Endodermal cell (in vitro differentiated cells): ENCODE measurements around the gene PRXL2C. TPM values are rescaled to one million over a fixed set of nuclear protein-coding genes. Genes with fewer than 3 reads are reported as not detected.

Experiments used
- DNase-seq: peaks from one replicate; pipeline ENCODE4 v3.0.0-alpha.2; 2017
- H3K27ac ChIP-seq: 2 replicates; pipeline ENCODE4 v1.5.1; 2013; ENCODE audit warnings: mild to moderate bottlenecking, low read depth, low read length, moderate library complexity
- H3K27me3 ChIP-seq: 2 replicates; pipeline ENCODE4 v1.6.1; 2013; ENCODE audit warnings: mild to moderate bottlenecking, low read length, moderate library complexity; ENCODE audit not compliant: insufficient read depth, control insufficient read depth, poor library complexity, severe bottlenecking
- H3K36me3 ChIP-seq: 2 replicates; pipeline ENCODE4 v1.7.0; 2013; ENCODE audit warnings: mild to moderate bottlenecking, low read length, moderate library complexity; ENCODE audit not compliant: control insufficient read depth, insufficient read depth
- H3K4me1 ChIP-seq: one replicate; pipeline ENCODE4 v1.7.0; 2013; ENCODE audit warnings: low read length; ENCODE audit not compliant: control insufficient read depth, insufficient read depth
- H3K4me3 ChIP-seq: 2 replicates; pipeline ENCODE4 v1.5.1; 2013; ENCODE audit warnings: mild to moderate bottlenecking, low read length, moderate library complexity
- H3K9ac ChIP-seq: 2 replicates; pipeline ENCODE4 v1.6.1; 2013; ENCODE audit warnings: mild to moderate bottlenecking, low read length, moderate library complexity; ENCODE audit not compliant: poor library complexity, severe bottlenecking; ENCODE audit errors: extremely low read depth
- H3K9me3 ChIP-seq: 2 replicates; pipeline ENCODE4 v1.6.1; 2013; ENCODE audit warnings: mild to moderate bottlenecking, low read length, moderate library complexity; ENCODE audit not compliant: control insufficient read depth
- H3K27ac Mint-ChIP-seq: 2 replicates; pipeline ENCODE4 v1.8.0; 2020; ENCODE audit warnings: mixed read lengths
- H3K27me3 Mint-ChIP-seq: 2 replicates; pipeline ENCODE4 v1.8.0; 2021; ENCODE audit warnings: mild to moderate bottlenecking, mixed read lengths; ENCODE audit not compliant: insufficient read depth
- H3K36me3 Mint-ChIP-seq: 2 replicates; pipeline ENCODE4 v1.8.0; 2020; ENCODE audit warnings: low read depth, mixed read lengths
- H3K4me1 Mint-ChIP-seq: 2 replicates; pipeline ENCODE4 v1.8.0; 2020; ENCODE audit warnings: mixed read lengths
- H3K4me3 Mint-ChIP-seq: 2 replicates; pipeline ENCODE4 v1.8.0; 2020; ENCODE audit warnings: mild to moderate bottlenecking, moderate library complexity, mixed read lengths
- H3K9me3 Mint-ChIP-seq: 2 replicates; pipeline ENCODE4 v1.8.0; 2020; ENCODE audit warnings: mild to moderate bottlenecking, mixed read lengths
- CTCF ChIP-seq: fragments of 200-600 bp; sonication (generic); conservative IDR thresholded peaks from 2 replicates; pipeline ENCODE4 v1.5.0; 2021; ENCODE audit warnings: antibody characterized with exemption, mild to moderate bottlenecking
- WGBS, 2 experiments: methylation state at CpG; one replicate each; pipeline versions ENCODE4 v1.1.5 to v1.1.7; 2013; ENCODE audit warnings: missing lambda C conversion rate in 2 of 2, mixed read lengths in 1 of 2; ENCODE audit not compliant: insufficient coverage in 1 of 2, insufficient read length in 1 of 2; 5-methylcytosine and 5-hydroxymethylcytosine counted together
- total RNA-seq, 2 donors: library from RNA; stranded (reverse); fragmentation: NEBNext Ultra II Directional in 1 of 2; extraction: Animal tissue kit (Norgen Biotek cat#: 25700) in 1 of 2; gene quantifications; 2 replicates in 1 of 2; 3 replicates in 1 of 2; pipeline ENCODE4 v1.2.1, GENCODE V29; 2021

PRXL2C gene
- total RNA-seq, 2 donors from 2014 or later: 2.5 to 4.9 TPM

- Mint-ChIP-seq H3K27ac (peak overlapping the region; percentile 92), H3K27me3 (peaks cover 4% of the 10 kb centered on the region), H3K4me1 (peaks cover 31% of the 10 kb centered on the region), H3K9me3 (no peaks in the 10 kb centered on the region), H3K36me3 (no peaks in the 10 kb centered on the region), H3K4me3 (peak overlapping the region; percentile 63)
- no peaks in the 10 kb centered on the region for H3K27me3 ChIP-seq
- no peak overlapping the region for H3K27ac ChIP-seq
- H3K9ac ChIP-seq: peak overlapping the region; percentile 45
- TF ChIP-seq CTCF: no peak
- peak overlapping the region; percentile 81 for H3K4me3 ChIP-seq
- WGBS, 2 experiments: 20 to 36% methylated on average over 9 to 11 of the region's 11 CpGs
- H3K36me3 ChIP-seq: no peaks in the 10 kb centered on the region
- DNase-seq: no peak
- H3K4me1 ChIP-seq: peaks cover 8% of the 10 kb centered on the region
- H3K9me3 ChIP-seq: no peaks in the 10 kb centered on the region
Observed at GRCh38 chr9:96620181-96620514, 35.0 kb downstream of the PRXL2C start.

GRCh38 chr9:96619491-96620180 is 35.5 kb downstream of the PRXL2C start, which contains the start of gene CDC14B:
Gene CDC14B (minus strand): TSS chr9:96619843. CDS start chr9:96619378, 465 bp downstream.
- Histone ChIP-seq H3K27me3 (no peaks in the 10 kb centered on the region), H3K27ac (no peak within 1 kb of the TSS), H3K9me3 (no peaks in the 10 kb centered on the region), H3K9ac (peak within 1 kb of the TSS; percentile 47), H3K4me1 (peaks cover 8% of the 10 kb centered on the region), H3K36me3 (no peaks in the 10 kb centered on the region), H3K4me3 (peak within 1 kb of the TSS; percentile 91)
- TF ChIP-seq CTCF: no peak
- Mint-ChIP-seq H3K27me3 (peaks cover 4% of the 10 kb centered on the region), H3K4me3 (peak within 1 kb of the TSS; percentile 63), H3K27ac (peak within 1 kb of the TSS; percentile 92), H3K4me1 (peaks cover 31% of the 10 kb centered on the region), H3K36me3 (no peaks in the 10 kb centered on the region), H3K9me3 (no peaks in the 10 kb centered on the region)
- peak; percentile 96 for DNase-seq
- 0 to 1% methylated on average over 23 to 66 of the region's 66 CpGs for WGBS, 2 experiments

GRCh38 chr9:96619124-96619465 is 36.0 kb downstream of the PRXL2C start:
- H3K27me3 ChIP-seq: no peaks in the 10 kb centered on the region
- H3K27ac ChIP-seq: no peak overlapping the region
- WGBS, 2 experiments: 0% methylated on average over 9 to 54 of the region's 54 CpGs
- H3K4me1 ChIP-seq: peaks cover 8% of the 10 kb centered on the region
- H3K4me1 Mint-ChIP-seq: peaks cover 31% of the 10 kb centered on the region
- no peaks in the 10 kb centered on the region for H3K9me3 ChIP-seq
- peaks cover 4% of the 10 kb centered on the region for H3K27me3 Mint-ChIP-seq
- H3K36me3 Mint-ChIP-seq: no peaks in the 10 kb centered on the region
- DNase-seq: peak; percentile 59
- H3K36me3 ChIP-seq: no peaks in the 10 kb centered on the region
- H3K4me3 ChIP-seq: peak overlapping the region; percentile 91
- peak overlapping the region; percentile 63 for H3K4me3 Mint-ChIP-seq
- H3K27ac Mint-ChIP-seq: no peak overlapping the region
- H3K9me3 Mint-ChIP-seq: no peaks in the 10 kb centered on the region
- TF ChIP-seq CTCF: no peak
- peak overlapping the region; percentile 47 for H3K9ac ChIP-seq
